Measurements from ENCODE around the gene GALNT17.

The GALNT17 gene

GRCh38 chr7:71480791-71481190 lies 348.8 kb downstream of the GALNT17 start:
- Histone ChIP-seq H3K9ac (no peak overlapping the region), H3K4me3 (no peak overlapping the region), H3K4me1 (peaks cover 0 to 18% (median 13%) of the 10 kb centered on the region in 10 experiments; a peak in 13 of 20 replicates), H3K27me3 (no peaks in the 10 kb centered on the region), H3K27ac (no peak overlapping the region), H4K20me1 (no peaks in the 10 kb centered on the region), H3K4me2 (peak overlapping the region in 6 of 11 experiments; percentile 2 to 61 (median 38); a peak in 6 of 22 replicates), H3K36me3 (no peaks in the 10 kb centered on the region), H3K9me3 (replicated peaks in 1 of 11) (no peaks in the 10 kb centered on the region)
- no peak for TF ChIP-seq Cebpa-rat (IDR thresholded peaks at IDR 0.05)

- no peak overlapping the region for H3K27ac ChIP-seq
- no peak for TF ChIP-seq Cebpa-rat (IDR thresholded peaks at IDR 0.05)
- H3K36me3 ChIP-seq: no peaks in the 10 kb centered on the region
- no peak overlapping the region for H3K4me3 ChIP-seq
- no peaks in the 10 kb centered on the region for H3K27me3 ChIP-seq
- H3K4me2 ChIP-seq: no peak overlapping the region
- no peak overlapping the region for H3K9ac ChIP-seq
- H3K4me1 ChIP-seq: peaks cover 0 to 17% (median 13%) of the 10 kb centered on the region in 10 experiments; a peak in 13 of 20 replicates
- no peaks in the 10 kb centered on the region for H4K20me1 ChIP-seq
- no peaks in the 10 kb centered on the region for H3K9me3 ChIP-seq (replicated peaks in 1 of 11)
These were observed 350.3 kb downstream of the GALNT17 start for GRCh38 chr7:71482284-71482683.

- Histone ChIP-seq H3K9me3 (replicated peaks in 1 of 11) (no peaks in the 10 kb centered on the region), H3K9ac (no peak overlapping the region), H3K4me3 (no peak overlapping the region), H3K27ac (no peak overlapping the region), H3K4me2 (no peak overlapping the region), H3K36me3 (no peaks in the 10 kb centered on the region), H4K20me1 (no peaks in the 10 kb centered on the region), H3K4me1 (peaks cover 0 to 15% (median 12%) of the 10 kb centered on the region in 10 experiments; a peak in 13 of 20 replicates), H3K27me3 (no peaks in the 10 kb centered on the region)
- TF ChIP-seq Cebpa-rat (IDR thresholded peaks at IDR 0.05): no peak
These were observed 352.4 kb downstream of the GALNT17 start for GRCh38 chr7:71484380-71484779.

- Histone ChIP-seq H3K4me1 (peaks cover 0 to 14% (median 12%) of the 10 kb centered on the region in 10 experiments; a peak in 13 of 20 replicates), H3K27me3 (no peaks in the 10 kb centered on the region), H4K20me1 (no peaks in the 10 kb centered on the region), H3K4me2 (no peak overlapping the region), H3K9ac (no peak overlapping the region), H3K9me3 (replicated peaks in 1 of 11) (no peaks in the 10 kb centered on the region), H3K27ac (no peak overlapping the region), H3K4me3 (no peak overlapping the region), H3K36me3 (no peaks in the 10 kb centered on the region)
- TF ChIP-seq Cebpa-rat (IDR thresholded peaks at IDR 0.05): no peak
These were observed 353.6 kb downstream of the GALNT17 start for GRCh38 chr7:71485586-71485985.

- Histone ChIP-seq H4K20me1 (no peaks in the 10 kb centered on the region), H3K9me3 (replicated peaks in 1 of 11) (no peaks in the 10 kb centered on the region), H3K4me3 (no peak overlapping the region), H3K27me3 (no peaks in the 10 kb centered on the region), H3K9ac (no peak overlapping the region), H3K4me1 (peaks cover 0 to 5% (median 4%) of the 10 kb centered on the region in 10 experiments; a peak in 12 of 20 replicates), H3K36me3 (no peaks in the 10 kb centered on the region), H3K4me2 (no peak overlapping the region), H3K27ac (no peak overlapping the region)
- TF ChIP-seq Cebpa-rat (IDR thresholded peaks at IDR 0.05): no peak
These were observed 354.5 kb downstream of the GALNT17 start for GRCh38 chr7:71486414-71486813.

GRCh38 chr7:71486856-71487628 lies 355.1 kb downstream of the GALNT17 start:
- TF ChIP-seq Cebpa-rat (IDR thresholded peaks at IDR 0.05): no peak; a peak in 1 of 22 replicates
- no peak overlapping the region for H3K4me3 ChIP-seq
- H4K20me1 ChIP-seq: no peaks in the 10 kb centered on the region
- no peaks in the 10 kb centered on the region; a peak in 1 of 20 replicates for H3K4me1 ChIP-seq
- H3K9ac ChIP-seq: no peak overlapping the region
- no peaks in the 10 kb centered on the region for H3K9me3 ChIP-seq (replicated peaks in 1 of 11)
- no peaks in the 10 kb centered on the region for H3K27me3 ChIP-seq
- H3K27ac ChIP-seq: no peak overlapping the region
- no peak overlapping the region for H3K4me2 ChIP-seq
- no peaks in the 10 kb centered on the region for H3K36me3 ChIP-seq

GRCh38 chr7:71488308-71488707 lies 356.4 kb downstream of the GALNT17 start:
- Histone ChIP-seq H3K4me2 (no peak overlapping the region), H3K4me1 (no peaks in the 10 kb centered on the region; a peak in 1 of 20 replicates), H3K9ac (no peak overlapping the region), H4K20me1 (no peaks in the 10 kb centered on the region), H3K27ac (no peak overlapping the region), H3K36me3 (no peaks in the 10 kb centered on the region), H3K27me3 (no peaks in the 10 kb centered on the region), H3K4me3 (no peak overlapping the region), H3K9me3 (replicated peaks in 1 of 11) (peaks cover 0 to 4% (median 0%) of the 10 kb centered on the region in 11 experiments; a peak in 2 of 22 replicates)
- TF ChIP-seq Cebpa-rat (IDR thresholded peaks at IDR 0.05): no peak

GRCh38 chr7:71491336-71491735 lies 359.4 kb downstream of the GALNT17 start:
- Histone ChIP-seq H3K9ac (no peak overlapping the region), H3K9me3 (replicated peaks in 1 of 11) (peaks cover 0 to 7% (median 0%) of the 10 kb centered on the region in 11 experiments; a peak in 2 of 22 replicates), H3K4me3 (no peak overlapping the region), H3K36me3 (no peaks in the 10 kb centered on the region), H3K27ac (no peak overlapping the region), H4K20me1 (no peaks in the 10 kb centered on the region), H3K4me1 (no peaks in the 10 kb centered on the region; a peak in 1 of 20 replicates), H3K4me2 (no peak overlapping the region), H3K27me3 (no peaks in the 10 kb centered on the region)
- TF ChIP-seq Cebpa-rat (IDR thresholded peaks at IDR 0.05): no peak

- Histone ChIP-seq H3K9me3 (replicated peaks in 1 of 11) (peaks cover 0 to 7% (median 0%) of the 10 kb centered on the region in 11 experiments; a peak in 2 of 22 replicates), H3K9ac (no peak overlapping the region), H3K4me2 (no peak overlapping the region), H4K20me1 (no peaks in the 10 kb centered on the region), H3K36me3 (no peaks in the 10 kb centered on the region), H3K27ac (no peak overlapping the region), H3K27me3 (no peaks in the 10 kb centered on the region), H3K4me3 (no peak overlapping the region), H3K4me1 (peaks cover 0 to 12% (median 0%) of the 10 kb centered on the region in 10 experiments; a peak in 3 of 20 replicates)
- no peak for TF ChIP-seq Cebpa-rat (IDR thresholded peaks at IDR 0.05)
These were observed 363.9 kb downstream of the GALNT17 start for GRCh38 chr7:71495828-71496227.

Measured in BLaER1 treated with 17β-estradiol and CSF1 and Interleukin-3, amounts not matched to agents 10 nM and 100 nM (cell line).